Measurements from ENCODE around the gene WDR64. TPM values are rescaled to one million over a fixed set of nuclear protein-coding genes. Genes with fewer than 3 reads are reported as not detected.
"Not testable (repeated sequence)": the region's sequence is repeated elsewhere in the genome, so short reads cannot be mapped to it uniquely, and the experiment has no call there.

The WDR64 gene
- total RNA-seq, 1 donor from 2014 or later: not detected

GRCh38 chr1:241658081-241658793 is 6.2 kb downstream of the WDR64 start:
- no peak for DNase-seq

GRCh38 chr1:241659016-241659415 is 6.9 kb downstream of the WDR64 start:
- not testable (repeated sequence) for DNase-seq

GRCh38 chr1:241660424-241660972 is 8.4 kb downstream of the WDR64 start:
- no peak for DNase-seq

- DNase-seq: no peak
Observed at GRCh38 chr1:241666419-241666818, 14.3 kb downstream of the WDR64 start.

GRCh38 chr1:241672301-241672700 is 20.2 kb downstream of the WDR64 start:
- no peak for DNase-seq

- DNase-seq: no peak
Observed at GRCh38 chr1:241674805-241675384, 22.8 kb downstream of the WDR64 start.

GRCh38 chr1:241675983-241676382 is 23.9 kb downstream of the WDR64 start:
- no peak for DNase-seq

- no peak for DNase-seq
Observed at GRCh38 chr1:241677201-241677600, 25.1 kb downstream of the WDR64 start.

DNA sequence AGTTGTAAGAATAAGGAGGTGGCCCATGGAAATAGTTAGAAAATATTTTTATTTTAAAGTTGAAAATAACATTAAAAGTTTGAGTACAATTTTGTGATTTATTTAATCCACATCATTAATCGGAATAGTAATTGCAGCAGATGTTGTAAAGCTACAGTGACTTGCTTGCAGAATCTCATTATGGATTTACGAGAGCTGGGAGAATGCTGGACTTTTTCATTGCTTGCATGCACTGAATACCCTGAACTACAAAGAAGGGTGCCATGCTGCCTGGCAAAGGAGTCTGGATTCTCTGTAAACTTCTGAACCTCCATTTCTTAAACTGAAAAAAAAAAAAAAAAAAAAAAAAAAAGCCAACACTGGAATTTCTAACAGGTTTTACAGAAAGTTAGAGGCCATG is 26.5 kb downstream of the WDR64 start:
- DNase-seq: no peak

DNA sequence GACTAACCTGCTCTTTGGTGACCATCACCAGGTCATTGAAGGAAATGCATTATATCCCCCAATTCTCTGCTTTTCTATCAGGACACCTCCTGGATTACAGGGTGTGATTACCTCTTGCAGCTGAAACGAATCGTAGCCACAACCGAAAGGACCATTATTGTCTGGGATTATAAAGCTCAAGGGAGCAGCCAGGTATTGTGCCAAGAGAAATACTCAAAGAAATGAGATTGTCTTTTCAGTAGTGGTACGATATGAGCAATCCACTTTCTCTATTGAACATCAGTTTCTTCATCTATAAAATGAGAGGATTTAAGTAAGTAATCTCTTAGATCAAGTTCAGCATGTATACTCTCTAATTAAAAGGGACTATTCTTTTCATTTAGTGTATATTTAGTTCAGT is 27.3 kb downstream of the WDR64 start:
- no peak for DNase-seq

DNA sequence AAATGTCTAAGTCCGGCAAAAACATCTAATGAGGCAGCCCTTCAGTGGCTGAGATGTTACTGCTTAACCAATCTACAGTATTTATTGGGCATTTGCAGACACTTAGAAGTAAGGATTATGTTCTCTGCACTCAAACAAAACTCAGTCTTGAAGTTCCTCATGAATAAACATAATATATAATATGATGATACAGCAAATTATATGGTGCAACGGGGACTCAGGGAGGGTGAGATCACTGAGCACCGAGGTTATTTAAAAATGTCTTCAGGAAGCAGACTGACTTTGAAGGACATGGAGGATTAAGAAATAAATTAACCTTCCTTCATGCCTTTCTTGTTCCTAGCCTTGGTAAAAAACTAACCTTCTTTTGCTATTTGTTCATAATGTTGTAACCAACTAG is 27.9 kb downstream of the WDR64 start:
- no peak for DNase-seq

- not testable (repeated sequence) for DNase-seq
Observed at GRCh38 chr1:241681861-241682448, 29.9 kb downstream of the WDR64 start.

- no peak for DNase-seq
Observed at GRCh38 chr1:241682921-241683320, 30.8 kb downstream of the WDR64 start.

DNA sequence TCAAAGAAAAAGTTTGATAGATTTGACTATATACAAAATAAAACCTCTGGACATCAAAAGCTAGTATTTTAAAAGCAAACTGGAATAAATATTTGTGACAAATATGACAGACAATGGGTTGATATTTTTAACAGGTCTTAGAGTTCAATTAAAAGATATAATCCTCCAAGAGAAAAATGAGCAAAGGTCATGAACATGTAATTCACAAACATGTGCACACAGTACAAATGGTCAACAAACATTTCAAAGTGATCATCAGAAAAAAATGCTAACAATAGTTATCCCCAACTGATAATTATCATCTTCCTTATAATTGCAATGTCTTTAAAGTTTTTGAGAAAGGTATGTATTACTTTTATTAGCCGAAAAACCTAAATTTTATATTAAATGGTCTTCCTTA is 32.0 kb downstream of the WDR64 start:
- DNase-seq: no peak

DNA sequence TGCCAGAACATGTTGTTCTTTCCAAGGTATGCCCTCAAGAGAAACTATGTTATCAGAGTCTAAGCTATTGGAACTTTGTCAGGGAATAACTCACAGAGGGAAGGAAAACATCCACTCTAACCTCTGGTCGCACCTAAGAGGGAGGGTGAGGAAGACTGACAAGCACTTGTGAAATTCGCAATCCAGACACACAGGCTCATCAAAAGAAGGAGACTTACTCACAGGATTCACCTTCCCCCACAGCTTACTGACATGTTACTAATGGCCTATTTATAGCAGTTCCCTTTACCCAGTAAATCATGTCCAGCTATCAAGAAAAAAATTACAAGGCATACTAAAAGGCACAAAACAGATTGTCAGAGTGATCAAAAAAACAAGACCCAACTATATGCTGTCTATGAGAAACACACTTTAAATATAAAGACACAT is 36.9 kb downstream of the WDR64 start:
- no peak for DNase-seq

DNA sequence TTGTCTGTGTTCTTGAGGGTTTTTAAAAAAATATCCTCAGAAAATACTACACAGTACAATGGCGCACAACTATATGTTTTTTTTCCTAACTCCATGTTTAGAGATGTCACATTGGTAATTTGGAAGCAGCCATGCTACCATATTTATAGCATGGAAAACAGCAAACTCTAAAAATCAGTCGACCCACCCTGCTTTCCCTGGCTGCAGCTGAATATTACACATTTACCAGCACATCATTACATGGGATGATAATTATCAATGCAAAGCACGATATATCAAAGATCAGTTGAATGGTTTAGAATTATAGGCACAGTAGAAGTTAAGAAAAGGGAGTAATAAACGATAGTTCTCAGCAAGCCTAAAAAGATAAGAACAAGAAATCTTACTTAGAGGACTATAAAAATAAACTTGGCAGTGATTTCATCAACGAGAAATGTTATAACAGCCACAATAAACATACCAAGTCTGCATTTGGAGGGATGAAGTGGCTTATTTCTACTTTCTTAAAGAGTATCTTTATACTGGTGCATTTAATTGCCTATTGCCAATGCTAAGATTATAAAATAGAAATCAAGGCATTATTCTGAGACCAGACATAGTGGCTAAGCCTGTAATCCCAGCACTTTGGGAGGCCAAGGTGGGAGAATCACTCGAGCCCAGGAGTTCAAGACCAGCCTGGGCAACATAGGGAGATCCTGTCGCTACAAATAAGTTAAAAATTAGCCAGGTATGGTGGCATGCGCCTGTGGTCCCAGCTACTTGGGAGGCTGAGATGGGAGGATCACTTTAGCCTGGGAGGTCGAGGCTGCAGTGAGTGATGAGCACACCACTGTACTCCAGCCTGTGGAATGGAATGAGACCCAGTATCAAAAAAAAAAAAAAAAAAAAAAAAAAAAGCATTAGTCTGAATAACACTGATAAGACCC is 43.4 kb downstream of the WDR64 start:
- DNase-seq: no peak

- no peak for DNase-seq
Observed at GRCh38 chr1:241696172-241696814, 44.2 kb downstream of the WDR64 start.

DNA sequence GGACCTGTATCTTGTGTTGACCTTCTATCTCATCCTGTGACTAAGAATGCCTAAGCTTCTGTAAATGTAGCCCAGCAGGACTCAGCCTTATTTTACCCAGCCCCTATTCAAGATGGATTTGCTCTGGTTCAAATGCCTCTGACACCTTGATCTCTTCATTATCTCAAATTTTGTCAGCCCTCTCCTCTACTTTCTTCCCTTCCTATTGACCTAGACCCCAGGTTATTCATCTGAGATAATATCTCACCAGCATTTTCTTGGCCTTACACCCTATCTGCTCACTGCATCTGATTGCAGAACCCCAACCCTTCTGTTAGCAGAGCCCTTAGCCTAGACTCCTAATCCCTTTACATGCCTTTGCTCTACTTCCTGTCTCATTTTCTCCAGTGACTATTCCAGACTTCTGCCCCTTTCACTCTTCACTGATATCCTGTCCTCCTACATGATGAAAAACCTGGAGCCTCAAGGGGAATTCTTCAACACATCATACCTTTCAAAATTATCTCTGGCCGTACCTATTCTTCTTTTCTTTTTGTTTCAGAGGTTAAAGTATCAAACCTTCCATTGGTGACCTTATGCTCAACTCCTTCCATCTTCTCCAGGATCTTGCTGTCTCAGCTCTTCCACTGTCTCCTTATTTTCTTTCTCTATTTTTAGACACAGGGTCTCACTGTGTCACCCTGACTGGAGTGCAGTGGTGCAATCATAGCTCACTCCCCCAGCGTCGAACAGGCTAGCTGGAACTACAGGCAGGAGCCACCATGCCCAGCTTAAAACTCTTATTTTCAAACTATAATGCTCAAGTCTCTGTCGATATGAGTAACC is 44.9 kb downstream of the WDR64 start:
- no peak for DNase-seq

GRCh38 chr1:241697640-241698018 is 45.5 kb downstream of the WDR64 start:
- no peak for DNase-seq

GRCh38 chr1:241698177-241698576 is 46.1 kb downstream of the WDR64 start:
- DNase-seq: no peak

Measured in occipital lobe (tissue), 2 donors.